ENCODE data around the gene GALR2. TPM values are rescaled to one million over a fixed set of nuclear protein-coding genes. Genes with fewer than 3 reads are reported as not detected.

GALR2 gene
- total RNA-seq, 1 experiment from 2014 or later = 0.61 TPM

GRCh38 chr17:76094046-76094445, 19.5 kb downstream of the GALR2 start:
- no peak for DNase-seq
- no peaks in the 10 kb centered on the region for H3K4me1 Mint-ChIP-seq (ENCODE audit: low read depth, unreplicated experiment)
- H3K9me3 Mint-ChIP-seq (ENCODE audit: low read depth, unreplicated experiment) = no peaks in the 10 kb centered on the region
- no peak overlapping the region for H3K4me3 Mint-ChIP-seq (ENCODE audit: low read depth, unreplicated experiment)
- no peak overlapping the region for H3K27ac Mint-ChIP-seq (ENCODE audit: unreplicated experiment)
- no peak for TF ChIP-seq CTCF (IDR thresholded peaks at IDR 0.05; ENCODE audit: unreplicated experiment)
- intact Hi-C loops (cut with micrococcal nuclease; ENCODE audit: unreplicated experiment) = no loop called here
- H3K36me3 Mint-ChIP-seq (ENCODE audit: insufficient read depth, unreplicated experiment) = peaks cover 40% of the 10 kb centered on the region
- no TSS peak for BruUV-seq (replicated peaks)
- H3K27me3 Mint-ChIP-seq (ENCODE audit: unreplicated experiment) = no peaks in the 10 kb centered on the region
- CTCF ChIA-PET = no interaction called here

- Mint-ChIP-seq H3K4me3 (ENCODE audit: low read depth, unreplicated experiment) (no peak overlapping the region), H3K27ac (ENCODE audit: unreplicated experiment) (no peak overlapping the region), H3K36me3 (ENCODE audit: insufficient read depth, unreplicated experiment) (peaks cover 51% of the 10 kb centered on the region), H3K9me3 (ENCODE audit: low read depth, unreplicated experiment) (no peaks in the 10 kb centered on the region), H3K4me1 (ENCODE audit: low read depth, unreplicated experiment) (no peaks in the 10 kb centered on the region), H3K27me3 (ENCODE audit: unreplicated experiment) (no peaks in the 10 kb centered on the region)
- intact Hi-C loops (cut with micrococcal nuclease; ENCODE audit: unreplicated experiment) = no loop called here
- CTCF ChIA-PET = interaction anchor here (0.8 kb wide), 1 partner anchor 184 kb away, joined by 3 read pairs; no protein-coding TSS in a partner anchor
- BruUV-seq (replicated peaks) = no TSS peak
- TF ChIP-seq CTCF (IDR thresholded peaks at IDR 0.05; ENCODE audit: unreplicated experiment) = no peak
- no peak for DNase-seq
Measured at GRCh38 chr17:76095943-76096342, 21.4 kb downstream of the GALR2 start.

GRCh38 chr17:76097716-76098295, 23.2 kb downstream of the GALR2 start:
- CTCF ChIA-PET = no interaction called here
- no peak for TF ChIP-seq CTCF (IDR thresholded peaks at IDR 0.05; ENCODE audit: unreplicated experiment)
- H3K9me3 Mint-ChIP-seq (ENCODE audit: low read depth, unreplicated experiment) = no peaks in the 10 kb centered on the region
- H3K36me3 Mint-ChIP-seq (ENCODE audit: insufficient read depth, unreplicated experiment) = peaks cover 48% of the 10 kb centered on the region
- no peak overlapping the region for H3K27ac Mint-ChIP-seq (ENCODE audit: unreplicated experiment)
- no peak overlapping the region for H3K4me3 Mint-ChIP-seq (ENCODE audit: low read depth, unreplicated experiment)
- no peaks in the 10 kb centered on the region for H3K4me1 Mint-ChIP-seq (ENCODE audit: low read depth, unreplicated experiment)
- no peaks in the 10 kb centered on the region for H3K27me3 Mint-ChIP-seq (ENCODE audit: unreplicated experiment)
- intact Hi-C loops (cut with micrococcal nuclease; ENCODE audit: unreplicated experiment) = no loop called here
- no TSS peak for BruUV-seq (replicated peaks)
- no peak for DNase-seq

- peaks cover 41% of the 10 kb centered on the region for H3K36me3 Mint-ChIP-seq (ENCODE audit: insufficient read depth, unreplicated experiment)
- no peak for DNase-seq
- no peaks in the 10 kb centered on the region for H3K4me1 Mint-ChIP-seq (ENCODE audit: low read depth, unreplicated experiment)
- TF ChIP-seq CTCF (IDR thresholded peaks at IDR 0.05; ENCODE audit: unreplicated experiment) = no peak
- H3K27me3 Mint-ChIP-seq (ENCODE audit: unreplicated experiment) = no peaks in the 10 kb centered on the region
- peak overlapping the region; percentile 72 for H3K27ac Mint-ChIP-seq (ENCODE audit: unreplicated experiment)
- H3K9me3 Mint-ChIP-seq (ENCODE audit: low read depth, unreplicated experiment) = no peaks in the 10 kb centered on the region
- H3K4me3 Mint-ChIP-seq (ENCODE audit: low read depth, unreplicated experiment) = peak overlapping the region; percentile 94
- CTCF ChIA-PET = interaction anchor here (1.1 to 1.2 kb wide), 2 partner anchors 89 to 177 kb away, joined by 3 to 4 read pairs; no protein-coding TSS in a partner anchor
- intact Hi-C loops (cut with micrococcal nuclease; ENCODE audit: unreplicated experiment) = no loop called here
- no TSS peak for BruUV-seq (replicated peaks)
Measured at GRCh38 chr17:76102944-76103273, 28.3 kb downstream of the GALR2 start.
